ENCODE results near the gene PRSS33. TPM values are rescaled to one million over a fixed set of nuclear protein-coding genes. Genes with fewer than 3 reads are reported as not detected.

The PRSS33 gene
- total RNA-seq, 1 experiment from 2014 or later: not detected

DNA sequence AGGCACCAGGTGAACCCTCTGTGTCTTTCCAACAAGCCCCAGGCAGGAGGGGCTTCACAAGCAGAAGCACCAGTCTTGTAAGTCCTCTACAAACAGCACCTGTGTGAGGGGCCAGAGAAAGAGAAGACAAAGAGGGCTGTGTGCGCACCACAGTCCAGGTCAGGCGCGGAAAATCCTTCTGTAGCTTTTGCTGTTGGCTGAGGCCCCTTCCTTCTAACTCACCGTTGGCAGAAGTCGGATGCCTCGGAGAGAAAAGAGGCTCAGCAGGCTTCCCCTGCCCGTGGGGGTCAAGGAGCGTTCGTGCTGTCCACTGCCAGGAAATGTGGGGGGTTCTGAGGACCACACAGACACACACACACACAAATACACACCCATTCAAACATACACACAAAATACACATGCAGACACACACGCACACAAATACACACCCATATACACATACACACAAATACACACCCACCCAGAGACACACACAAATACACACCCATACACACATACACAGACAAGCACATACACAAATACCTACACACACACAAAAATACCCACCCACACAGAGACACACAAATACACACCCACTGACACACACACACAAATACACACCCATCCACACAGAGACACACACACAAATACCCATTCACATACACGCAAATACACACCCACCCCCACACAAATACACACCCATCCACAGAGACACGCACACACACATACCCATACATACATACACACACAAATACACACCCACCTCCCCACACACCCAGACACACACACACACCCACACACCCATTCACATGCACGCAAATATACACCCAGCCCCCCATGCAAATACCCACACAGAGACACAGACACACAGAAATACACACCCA lies 49.5 kb upstream of the PRSS33 start:
- H2BK15ac ChIP-seq (ENCODE audit: low read depth, low read length): no peak overlapping the region
- H3K23me2 ChIP-seq (ENCODE audit: insufficient read length, low read depth, low read length, poor library complexity, severe bottlenecking): no peaks in the 10 kb centered on the region
- H3K27me3 ChIP-seq (ENCODE audit: insufficient read depth, low read length): no peaks in the 10 kb centered on the region; the same call in 1 of the 2 replicates
- no peak overlapping the region for H3K56ac ChIP-seq (ENCODE audit: insufficient read length, low read depth, low read length)
- Mint-ChIP-seq H3K27me3 (ENCODE audit: low read depth) (peaks cover 7% of the 10 kb centered on the region), H3K9me3 (no peaks in the 10 kb centered on the region; a peak in 2 of 5 replicates), H3K36me3 (ENCODE audit: insufficient read depth in 1 of 3, low read depth in 3 of 3) (no peaks in the 10 kb centered on the region), H3K27ac (peak overlapping the region in 1 of 3 experiments; percentile 1; a peak in 2 of 7 replicates), H3K4me1 (peaks cover 17 to 19% of the 10 kb centered on the region in 2 experiments), H3K4me3 (no peak overlapping the region; a peak in 1 of 5 replicates)
- H3K9me3 ChIP-seq (ENCODE audit: control insufficient read depth, low read depth, low read length): no peaks in the 10 kb centered on the region
- H2BK120ac ChIP-seq (ENCODE audit: low read depth, low read length, poor library complexity, severe bottlenecking): no peak overlapping the region
- H3T11ph ChIP-seq (ENCODE audit: low read length): no peak overlapping the region
- H3K23ac ChIP-seq (ENCODE audit: insufficient read length, low read depth, low read length): no peak overlapping the region
- peaks cover 3% of the 10 kb centered on the region; the same call in 1 of the 2 replicates for H3K4me1 ChIP-seq (ENCODE audit: insufficient read depth, low read length)
- H2BK12ac ChIP-seq (ENCODE audit: insufficient read length, low read depth, low read length): no peak overlapping the region
- H2AFZ ChIP-seq (ENCODE audit: low read length): no peak overlapping the region
- no peak overlapping the region for H2AK5ac ChIP-seq (ENCODE audit: insufficient read length, low read length)
- H3K4ac ChIP-seq (ENCODE audit: low read depth, low read length): no peak overlapping the region
- no peak for TF ChIP-seq CTCF (conservative IDR thresholded peaks at IDR 0.05)
- H2BK20ac ChIP-seq (ENCODE audit: low read depth, low read length, poor library complexity, severe bottlenecking): no peak overlapping the region
- 100% methylated on average over 3 of the region's 13 CpGs for WGBS (ENCODE audit: extremely low coverage, insufficient read length, low lambda C conversion rate)
- H4K20me1 ChIP-seq (ENCODE audit: control insufficient read depth, insufficient read depth, insufficient read length): no peaks in the 10 kb centered on the region
- H3K4me2 ChIP-seq (ENCODE audit: insufficient read depth, insufficient read length, low read length): no peak overlapping the region
- no peak overlapping the region for H4K91ac ChIP-seq (ENCODE audit: insufficient read length, low read depth, low read length)
- no peaks in the 10 kb centered on the region for H3K79me2 ChIP-seq (ENCODE audit: insufficient read depth, low read length)
- no peak overlapping the region for H4K8ac ChIP-seq (replicated peaks; ENCODE audit: insufficient read length, low read depth, low read length)
- H3K79me1 ChIP-seq (ENCODE audit: insufficient read depth, low read depth, low read length, poor library complexity, severe bottlenecking): no peaks in the 10 kb centered on the region
- H3K27ac ChIP-seq (ENCODE audit: insufficient read length, low read depth, low read length): no peak overlapping the region
- H3K9ac ChIP-seq (ENCODE audit: extremely low read depth, insufficient read length, low read length): no peak overlapping the region
- H2BK5ac ChIP-seq (ENCODE audit: insufficient read length, low read length): no peak overlapping the region
- no peak overlapping the region for H3K14ac ChIP-seq (ENCODE audit: insufficient read depth, low read length)
- H4K5ac ChIP-seq (ENCODE audit: insufficient read length, low read depth, low read length): no peak overlapping the region
- no peak overlapping the region for H3K18ac ChIP-seq (ENCODE audit: insufficient read length, low read depth, low read length)
- no peak for DNase-seq
